GM18909 (cell line): ENCODE measurements around the gene MARCKSL1.
"Not testable (repeated sequence)": the region's sequence is repeated elsewhere in the genome, so short reads cannot be mapped to it uniquely, and the experiment has no call there.

Experiments
- ATAC-seq: cut with Tn5 transposase; IDR thresholded peaks from one replicate; pipeline ENCODE4 v1.9.1; 2021; ENCODE audit warnings: mild to moderate bottlenecking; ENCODE audit not compliant: unreplicated experiment, poor library complexity

The MARCKSL1 gene

GRCh38 chr1:32335790-32336590 is at the start of gene MARCKSL1:
Gene MARCKSL1 (minus strand): TSS chr1:32336233. CDS start chr1:32336033, 200 bp downstream.
- ATAC-seq, result peak; percentile 46

GRCh38 chr1:32380057-32380456 is 44.0 kb upstream of the MARCKSL1 start:
- ATAC-seq, result no peak

DNA sequence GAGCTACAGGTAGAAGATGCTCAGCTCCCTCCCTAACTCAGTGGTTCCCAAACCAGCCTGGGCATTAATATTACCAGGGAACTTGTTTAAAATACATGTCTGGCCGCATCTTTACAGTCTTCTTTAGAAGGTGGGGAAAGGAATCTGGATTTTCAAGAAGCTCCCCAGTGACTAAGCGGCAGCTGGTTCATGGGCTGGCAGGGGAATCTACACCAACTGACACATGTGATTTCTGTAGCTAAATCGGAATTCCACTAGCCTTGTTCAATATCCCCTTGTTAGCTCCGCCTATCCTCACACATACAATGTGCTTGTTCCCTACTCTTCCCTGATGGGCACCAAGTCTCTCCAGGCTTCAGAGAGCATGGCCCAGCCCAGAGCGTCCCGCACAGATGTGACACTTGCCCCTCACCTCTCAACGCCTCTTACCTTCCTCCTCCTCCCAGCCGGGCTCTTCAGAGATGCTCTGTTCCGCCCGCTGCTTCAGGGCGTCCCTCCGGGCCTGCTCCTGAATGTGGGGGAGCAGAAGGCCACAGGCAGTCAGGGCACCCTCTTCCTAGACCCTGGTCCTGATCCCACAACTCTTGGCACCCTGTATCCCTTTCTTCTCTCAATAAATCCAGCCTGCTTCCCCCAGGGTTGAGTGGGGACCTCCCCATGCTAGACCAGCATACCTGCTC is 41.6 kb upstream of the MARCKSL1 start:
- no peak for ATAC-seq

DNA sequence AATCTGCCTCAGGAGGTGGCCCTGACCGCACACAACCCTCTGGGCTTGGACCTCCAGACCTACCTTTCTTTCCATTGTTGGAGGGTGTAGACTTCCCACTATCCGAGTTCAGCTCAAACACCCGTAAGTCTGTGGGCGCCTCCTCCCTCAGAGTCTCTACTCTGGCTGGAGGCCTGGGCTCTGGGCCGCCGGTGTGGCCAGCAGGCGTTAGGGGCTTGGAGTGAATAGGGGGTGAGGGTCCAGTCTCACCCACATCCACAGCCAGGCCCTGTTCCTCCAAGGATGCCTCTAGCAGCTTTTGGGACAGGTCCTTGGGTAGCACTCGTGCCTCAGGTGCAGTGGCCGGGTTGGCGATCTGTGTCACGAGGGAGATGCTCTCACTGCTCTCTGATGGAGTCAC is 40.2 kb upstream of the MARCKSL1 start:
- no peak for ATAC-seq

DNA sequence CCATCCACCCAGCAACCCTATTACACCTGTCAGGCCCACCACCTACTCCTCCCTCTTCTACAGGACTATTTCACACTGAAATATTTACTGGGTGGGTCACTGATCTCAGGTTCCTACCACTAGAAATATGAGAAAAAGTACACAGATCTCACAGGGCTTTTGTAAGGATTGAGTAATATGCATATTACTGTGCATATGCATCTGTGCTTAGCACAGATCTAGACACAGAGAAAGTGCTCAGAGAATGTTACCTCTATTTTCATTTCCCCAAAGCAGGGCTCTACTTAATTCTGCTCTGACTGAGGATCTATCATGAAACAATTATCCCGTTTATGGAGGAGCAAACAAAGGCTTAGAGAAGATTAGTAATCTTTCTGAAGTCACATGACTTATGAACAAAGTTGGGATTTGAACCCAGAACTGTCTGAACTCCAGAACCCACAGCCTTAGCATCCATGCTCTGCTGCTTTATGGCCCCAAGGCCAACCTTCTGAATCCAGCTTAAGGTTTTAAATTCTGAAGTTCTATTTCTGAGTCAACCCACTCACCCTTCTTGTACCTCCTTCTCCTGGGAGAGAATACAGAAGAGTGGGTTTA is 38.1 kb upstream of the MARCKSL1 start:
- ATAC-seq, result no peak

- no peak for ATAC-seq
These were observed 36.2 kb upstream of the MARCKSL1 start for GRCh38 chr1:32372149-32372756.

DNA sequence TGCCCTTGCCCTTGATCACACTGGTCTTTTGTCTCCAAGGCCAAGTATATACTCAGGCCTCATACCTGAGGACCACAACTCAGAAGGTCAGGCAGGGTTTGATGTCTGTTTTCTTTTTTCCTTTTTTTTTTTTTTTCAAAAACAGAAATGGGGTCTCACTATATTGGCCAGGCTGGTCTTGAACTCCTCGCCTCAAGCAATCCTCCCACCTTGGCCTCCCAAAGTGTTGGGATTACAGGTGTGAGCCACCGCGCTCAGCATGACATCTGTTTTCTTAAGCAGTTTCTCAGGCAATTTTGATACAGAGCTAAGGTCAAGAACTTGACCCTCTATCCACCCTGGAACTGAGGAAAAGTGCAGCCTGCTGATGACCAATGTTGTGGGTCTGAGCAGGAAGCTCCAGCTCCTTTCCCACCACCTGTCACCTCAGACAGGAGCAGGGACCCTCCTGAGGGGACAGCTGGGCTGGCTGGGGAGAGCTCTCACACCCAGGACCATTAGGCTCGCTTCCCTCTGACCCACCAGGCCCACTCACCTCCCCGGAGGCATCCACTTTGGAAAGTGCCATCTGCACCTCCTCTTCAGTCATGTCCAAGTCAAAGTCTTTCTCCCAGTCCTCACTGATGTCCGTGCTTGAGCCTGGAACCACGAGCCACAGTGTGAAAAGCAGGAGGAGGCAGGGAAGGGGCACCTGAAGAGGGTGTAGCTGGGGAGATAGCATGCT is 32.0 kb upstream of the MARCKSL1 start:
- ATAC-seq, result no peak

GRCh38 chr1:32365445-32365844 is 29.4 kb upstream of the MARCKSL1 start:
- no peak for ATAC-seq

- ATAC-seq, result no peak
These were observed 28.8 kb upstream of the MARCKSL1 start for GRCh38 chr1:32364836-32365235.

- no peak for ATAC-seq
These were observed 27.7 kb upstream of the MARCKSL1 start for GRCh38 chr1:32363713-32364112.

DNA sequence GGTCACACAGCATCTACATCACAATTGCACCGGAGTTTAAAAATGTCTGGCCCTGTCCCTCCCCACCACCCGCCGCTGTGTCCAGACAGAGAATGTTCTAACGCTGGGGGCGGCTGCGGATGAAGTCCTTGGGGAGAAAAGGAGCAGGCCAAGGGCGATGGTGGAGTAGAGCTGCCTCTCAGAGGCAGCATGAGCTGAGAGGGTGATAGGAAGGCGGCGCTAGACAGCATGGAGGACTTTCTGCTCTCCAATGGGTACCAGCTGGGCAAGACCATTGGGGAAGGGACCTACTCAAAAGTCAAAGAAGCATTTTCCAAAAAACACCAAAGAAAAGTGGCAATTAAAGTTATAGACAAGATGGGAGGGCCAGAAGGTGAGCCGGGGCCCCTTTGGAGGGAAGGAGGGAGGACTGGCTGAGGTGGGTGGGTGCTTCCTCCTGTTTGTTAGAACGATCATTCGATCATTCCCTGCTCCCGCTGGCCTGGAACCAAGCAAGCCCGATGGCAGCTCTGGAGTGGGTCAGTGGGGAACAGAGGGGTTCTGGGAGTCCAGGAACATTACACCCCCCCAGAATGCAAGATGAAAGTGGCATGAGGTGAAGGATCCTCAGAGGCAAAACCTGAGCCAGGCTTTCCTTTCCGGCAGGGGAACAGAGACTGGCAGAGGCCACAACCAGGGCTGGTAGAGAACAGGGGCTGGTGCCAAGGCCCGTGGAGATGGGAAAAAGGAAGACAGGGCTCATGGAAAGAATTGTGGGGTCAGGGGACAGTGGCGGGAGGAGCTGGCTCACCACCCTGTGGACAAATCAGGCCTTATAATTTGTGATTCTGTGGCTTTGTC is 26.7 kb upstream of the MARCKSL1 start, which contains the start of the genes FAM229A and TSSK3:
Gene FAM229A (minus strand): TSS at position 12 of the 840 bp plus-strand sequence. CDS start 394 bp downstream, outside the sequence.
Gene TSSK3 (plus strand): TSS at position 66 of the 840 bp plus-strand sequence. CDS start 163 bp downstream, at position 229.
- no peak for ATAC-seq

DNA sequence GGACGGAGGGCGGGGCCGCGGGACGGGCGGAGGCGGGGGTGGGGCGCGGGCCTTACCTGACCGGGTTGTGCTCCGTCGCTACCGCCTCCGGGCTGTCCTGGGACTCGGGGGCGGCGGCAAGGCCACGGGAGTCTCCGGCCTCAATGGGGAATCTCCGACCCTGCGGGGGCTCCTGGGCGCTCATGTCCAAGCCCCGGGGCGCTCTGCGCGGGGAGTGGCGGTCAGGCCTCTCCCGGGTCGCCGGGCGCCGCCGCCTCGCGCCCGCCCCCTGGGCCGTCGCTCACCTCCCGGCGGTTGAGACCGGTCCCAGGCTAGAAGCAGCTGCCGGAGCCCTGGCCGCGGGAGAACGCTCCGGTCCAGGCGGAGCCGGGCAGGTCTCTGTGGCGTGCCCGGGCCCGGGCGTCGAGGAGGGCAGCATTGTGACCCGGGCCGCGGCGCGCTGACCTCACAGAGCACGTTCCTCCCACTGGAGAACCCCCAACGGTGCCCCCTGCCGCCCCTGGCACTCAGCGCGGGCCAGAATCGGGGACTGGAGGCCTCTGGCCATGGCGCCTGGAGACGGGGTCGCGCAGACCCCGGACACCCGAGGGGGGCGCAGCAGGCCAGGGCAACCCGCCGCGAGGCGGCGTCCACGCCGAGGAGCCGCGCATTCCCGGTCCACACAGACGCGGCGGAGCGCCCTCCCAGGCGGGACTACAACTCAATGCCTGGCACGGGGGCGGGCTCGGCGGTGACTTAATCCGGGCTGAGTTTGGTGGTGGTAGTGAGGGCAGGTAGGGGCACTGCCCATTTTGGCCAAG is 25.8 kb upstream of the MARCKSL1 start:
- ATAC-seq, result no peak

GRCh38 chr1:32361308-32361673 is 25.3 kb upstream of the MARCKSL1 start:
- ATAC-seq, result no peak

- no peak for ATAC-seq
These were observed 22.4 kb upstream of the MARCKSL1 start for GRCh38 chr1:32358435-32358834.

- no peak for ATAC-seq
These were observed 21.6 kb upstream of the MARCKSL1 start for GRCh38 chr1:32357614-32358013.

- ATAC-seq, result no peak
These were observed 20.4 kb upstream of the MARCKSL1 start for GRCh38 chr1:32356478-32356877.

- ATAC-seq, result not testable (repeated sequence)
These were observed 19.7 kb upstream of the MARCKSL1 start for GRCh38 chr1:32355778-32356177.

DNA sequence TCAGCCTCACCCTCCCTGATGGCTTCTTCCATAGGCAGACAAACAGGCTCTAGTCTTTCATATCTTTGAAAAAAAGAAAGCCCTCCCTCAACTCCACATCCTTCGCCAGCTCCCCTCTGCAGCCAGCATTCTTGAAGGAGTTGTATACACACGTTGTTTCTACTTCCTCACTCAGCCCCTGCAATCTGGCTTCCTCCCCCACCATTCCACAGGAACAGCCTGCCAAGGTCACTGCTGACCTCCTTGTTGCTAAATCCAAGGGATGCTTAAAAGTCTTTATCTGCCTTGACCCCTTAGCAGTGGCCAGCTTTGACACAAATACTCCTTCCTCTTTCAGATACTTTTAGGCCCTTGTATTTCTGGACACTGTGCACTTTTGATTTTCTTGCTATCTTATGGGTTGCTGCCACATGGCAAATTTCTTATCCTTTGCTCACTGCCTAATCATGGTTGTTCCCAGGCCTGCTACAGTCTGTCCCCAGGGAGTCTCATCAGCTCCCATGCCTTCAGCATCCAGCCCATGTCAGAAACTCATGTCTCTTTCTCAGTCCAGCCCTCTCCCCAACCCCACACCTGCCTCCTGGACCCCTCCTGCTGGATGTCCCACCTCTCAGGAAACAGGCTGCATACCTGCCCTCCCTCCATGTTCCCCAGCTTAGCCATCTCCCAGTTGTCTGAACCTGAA is 18.0 kb upstream of the MARCKSL1 start:
- no peak for ATAC-seq
